GM21619 (cell line): ENCODE data around the gene OBSL1.

Source experiments
- ATAC-seq: cut with Tn5 transposase; IDR thresholded peaks from one replicate; pipeline ENCODE4 v1.9.1; 2021; ENCODE audit not compliant: unreplicated experiment

Gene OBSL1

GRCh38 chr2:219597552-219598307 is 26.4 kb upstream of the OBSL1 start, which contains the start of gene STK11IP:
TSS of gene STK11IP (plus strand) at chr2:219597857. CDS start at chr2:219598120, 263 bp downstream.
- peak; percentile 91 for ATAC-seq

DNA sequence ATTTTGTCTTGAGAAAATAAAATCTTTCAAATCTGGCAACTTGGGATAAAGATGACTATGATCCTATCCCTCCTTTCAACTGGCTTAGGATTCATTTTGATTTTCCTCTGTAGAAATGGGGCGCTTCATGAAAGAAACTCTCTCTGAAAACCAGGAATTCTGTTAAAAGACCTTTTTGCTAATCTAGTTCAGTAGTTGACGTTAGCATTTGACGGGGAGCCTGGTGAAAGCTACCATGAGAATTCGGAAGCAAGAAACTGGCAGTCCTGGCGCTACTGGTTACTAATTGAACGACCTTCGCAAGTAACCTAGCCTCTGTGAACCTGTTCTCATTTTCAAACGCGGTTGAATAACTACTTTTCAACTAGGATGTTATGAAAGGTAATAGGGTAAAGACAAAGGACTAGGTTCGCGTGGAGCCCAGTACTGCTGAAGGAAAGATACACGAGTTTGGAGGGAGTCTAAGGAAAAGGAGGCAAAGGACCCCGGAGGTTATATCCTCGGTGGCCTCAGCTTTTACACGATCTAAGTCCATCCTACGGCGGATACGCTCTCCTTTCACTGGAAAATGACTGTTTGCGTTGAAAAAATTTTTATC is 25.7 kb upstream of the OBSL1 start:
- peak; percentile 6 for ATAC-seq

DNA sequence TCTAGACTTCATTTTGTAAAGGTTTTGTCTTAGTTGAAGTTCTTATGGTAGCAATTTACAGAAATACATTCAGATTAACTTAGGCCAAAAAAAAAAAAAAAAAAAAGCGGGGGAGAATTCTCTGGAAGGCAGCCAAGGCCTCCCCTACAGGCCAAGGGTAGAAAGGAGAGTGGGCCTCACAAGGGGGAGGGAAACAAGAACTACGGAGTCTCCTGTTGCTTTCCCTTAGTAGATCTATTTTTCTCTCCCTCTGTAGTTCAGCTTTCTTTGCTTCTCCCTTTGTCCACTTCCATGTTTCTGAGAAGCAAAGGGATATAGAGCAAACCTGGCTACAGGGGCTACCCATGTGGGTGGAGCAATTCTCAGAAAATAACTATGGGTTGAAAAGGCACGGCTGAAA is 23.9 kb upstream of the OBSL1 start:
- ATAC-seq: no peak

- no peak for ATAC-seq
Measured at GRCh38 chr2:219593154-219593553, 21.8 kb upstream of the OBSL1 start.

DNA sequence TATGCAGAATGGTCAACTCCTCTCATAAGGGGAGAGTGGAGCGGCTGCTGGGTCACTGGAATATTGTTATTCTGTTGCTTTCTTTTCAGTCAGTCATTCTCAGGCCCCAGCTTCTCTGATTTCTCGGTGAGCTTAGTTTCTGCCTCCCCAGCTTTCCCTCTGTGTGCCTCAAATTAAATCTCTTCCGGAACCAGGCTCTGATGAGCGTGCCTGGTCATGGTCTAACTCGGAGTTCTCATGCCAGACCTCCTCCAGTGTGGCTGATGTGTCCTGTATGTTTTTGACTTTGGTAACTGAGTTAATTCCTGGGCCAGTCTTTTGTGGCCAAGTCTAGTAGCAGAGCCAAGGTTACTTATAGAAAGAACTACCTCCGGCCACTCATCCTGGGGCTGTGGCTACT is 21.4 kb upstream of the OBSL1 start:
- ATAC-seq: no peak

GRCh38 chr2:219591091-219591490 is 19.8 kb upstream of the OBSL1 start:
- ATAC-seq: no peak

DNA sequence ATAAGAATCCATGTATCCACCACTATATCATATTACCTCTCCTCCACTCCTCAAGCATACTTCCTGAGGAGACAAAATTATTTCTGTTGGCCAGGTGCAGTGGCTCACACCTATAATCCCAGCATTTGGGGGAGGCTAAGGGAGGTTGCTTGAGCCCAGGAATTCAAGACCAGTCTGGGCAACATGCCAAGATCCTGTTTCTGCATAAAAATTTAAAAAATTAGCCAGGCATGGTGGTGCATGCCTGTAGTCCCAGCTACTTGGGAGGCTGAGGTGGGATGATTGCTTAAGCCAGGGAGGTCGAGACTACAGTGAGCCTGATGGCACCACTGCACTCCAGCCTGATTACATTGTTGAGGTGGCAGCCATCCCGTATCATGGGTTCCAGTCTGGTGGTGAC is 10.0 kb upstream of the OBSL1 start:
- no peak for ATAC-seq

GRCh38 chr2:219578811-219579613 is 7.7 kb upstream of the OBSL1 start:
- ATAC-seq: no peak

- no peak for ATAC-seq
Measured at GRCh38 chr2:219576505-219577388, 5.4 kb upstream of the OBSL1 start.

DNA sequence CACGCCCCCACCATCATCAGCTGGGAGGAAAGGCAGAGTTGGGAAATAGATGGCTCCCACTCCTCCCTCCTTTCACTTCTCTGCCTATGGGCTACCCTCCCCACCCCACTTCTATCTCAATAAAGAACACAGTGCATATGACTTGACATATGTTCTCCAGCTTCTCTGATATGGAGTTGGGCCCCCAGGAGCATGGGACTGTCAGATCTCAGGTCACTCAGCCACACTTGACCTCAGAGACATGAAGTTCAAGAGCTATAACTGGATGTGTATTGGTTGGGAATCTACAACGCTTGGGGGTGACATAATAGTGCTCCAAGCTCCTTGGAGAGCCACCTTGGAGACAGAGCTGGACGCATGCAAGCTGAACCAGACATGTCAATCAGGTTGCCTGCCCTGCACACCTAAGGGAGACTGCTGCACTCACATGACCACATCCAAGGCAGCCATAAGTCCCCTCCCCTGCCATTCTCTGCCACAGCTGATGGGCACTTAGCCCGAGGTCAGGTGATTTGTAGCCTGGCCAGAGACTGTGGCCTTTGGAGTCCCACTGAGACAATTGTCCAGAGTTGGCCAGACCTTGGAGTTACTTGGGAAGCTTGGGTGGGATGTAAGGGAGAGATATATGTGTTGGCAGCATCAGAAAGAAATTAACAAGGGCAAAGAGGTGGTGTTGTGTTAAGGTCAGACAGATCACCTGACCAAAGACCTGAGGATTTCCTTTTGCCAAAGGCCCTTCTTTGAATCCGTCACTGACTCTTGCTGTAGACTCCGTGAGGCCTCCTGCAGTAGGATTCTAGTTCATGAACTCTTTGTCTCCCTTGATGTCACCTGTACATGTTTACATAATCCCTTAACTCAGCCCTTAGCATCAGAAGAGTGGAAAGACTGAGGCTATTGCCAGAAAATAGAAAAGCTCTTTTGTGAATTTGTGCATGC is 4.5 kb upstream of the OBSL1 start:
- ATAC-seq: no peak

DNA sequence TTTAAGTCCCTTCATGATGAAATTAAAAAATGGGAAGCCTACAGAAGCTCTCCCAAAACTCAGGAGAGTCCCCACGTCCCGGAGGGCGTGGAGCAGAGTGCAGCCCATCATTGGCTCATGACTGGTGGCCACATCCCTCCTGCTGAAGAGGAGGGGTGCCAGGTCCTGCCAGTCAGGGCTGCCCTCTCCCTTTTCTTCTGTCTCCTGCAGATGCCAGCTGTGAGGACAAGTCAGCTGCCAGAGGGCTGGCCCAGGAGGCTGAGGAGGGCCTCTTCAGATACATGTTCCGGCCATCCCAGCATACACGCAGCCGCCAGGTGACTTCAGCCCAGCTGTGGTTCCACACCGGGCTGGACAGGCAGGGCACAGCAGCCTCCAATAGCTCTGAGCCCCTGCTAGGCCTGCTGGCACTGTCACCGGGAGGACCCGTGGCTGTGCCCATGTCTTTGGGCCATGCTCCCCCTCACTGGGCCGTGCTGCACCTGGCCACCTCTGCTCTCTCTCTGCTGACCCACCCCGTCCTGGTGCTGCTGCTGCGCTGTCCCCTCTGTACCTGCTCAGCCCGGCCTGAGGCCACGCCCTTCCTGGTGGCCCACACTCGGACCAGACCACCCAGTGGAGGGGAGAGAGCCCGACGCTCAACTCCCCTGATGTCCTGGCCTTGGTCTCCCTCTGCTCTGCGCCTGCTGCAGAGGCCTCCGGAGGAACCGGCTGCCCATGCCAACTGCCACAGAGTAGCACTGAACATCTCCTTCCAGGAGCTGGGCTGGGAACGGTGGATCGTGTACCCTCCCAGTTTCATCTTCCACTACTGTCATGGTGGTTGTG is 3.4 kb upstream of the OBSL1 start:
- no peak for ATAC-seq

GRCh38 chr2:219573166-219573565 is 1.8 kb upstream of the OBSL1 start:
- ATAC-seq: no peak

GRCh38 chr2:219572237-219573001 is 1.1 kb upstream of the OBSL1 start, which contains the start of gene INHA:
TSS of gene INHA (plus strand) at chr2:219572310. CDS start at chr2:219572375, 65 bp downstream.
- ATAC-seq: no peak

- no peak for ATAC-seq
Measured at GRCh38 chr2:219570924-219571310, 422 bp downstream of the OBSL1 start.

- ATAC-seq: no peak
Measured at GRCh38 chr2:219570194-219570923, 980 bp downstream of the OBSL1 start.

GRCh38 chr2:219569635-219570034 is 1.7 kb downstream of the OBSL1 start:
- ATAC-seq: no peak

DNA sequence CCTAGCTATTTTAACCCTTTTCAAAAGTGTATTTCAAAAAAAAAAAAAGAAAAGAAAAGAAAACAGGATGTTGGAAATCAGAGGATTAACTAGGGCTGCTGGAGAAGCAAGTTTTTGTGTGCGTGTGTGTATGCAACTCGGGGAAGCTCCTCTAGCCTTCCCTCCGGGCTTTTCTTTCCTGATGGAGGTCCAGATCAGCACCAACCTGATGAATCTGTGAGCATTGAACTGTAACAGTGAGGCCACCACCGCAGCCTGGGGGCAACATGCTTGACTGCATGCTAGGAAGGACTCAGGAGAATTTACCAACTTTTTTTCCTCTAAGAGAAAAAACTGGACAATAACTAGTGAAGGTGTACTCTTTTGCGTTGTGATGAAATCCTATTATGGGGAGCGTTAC is 2.3 kb downstream of the OBSL1 start:
- ATAC-seq: no peak
